ENCODE results near the gene LYZL1.
"Not testable (repeated sequence)": the region's sequence is repeated elsewhere in the genome, so short reads cannot be mapped to it uniquely, and the experiment has no call there.

The LYZL1 gene

DNA sequence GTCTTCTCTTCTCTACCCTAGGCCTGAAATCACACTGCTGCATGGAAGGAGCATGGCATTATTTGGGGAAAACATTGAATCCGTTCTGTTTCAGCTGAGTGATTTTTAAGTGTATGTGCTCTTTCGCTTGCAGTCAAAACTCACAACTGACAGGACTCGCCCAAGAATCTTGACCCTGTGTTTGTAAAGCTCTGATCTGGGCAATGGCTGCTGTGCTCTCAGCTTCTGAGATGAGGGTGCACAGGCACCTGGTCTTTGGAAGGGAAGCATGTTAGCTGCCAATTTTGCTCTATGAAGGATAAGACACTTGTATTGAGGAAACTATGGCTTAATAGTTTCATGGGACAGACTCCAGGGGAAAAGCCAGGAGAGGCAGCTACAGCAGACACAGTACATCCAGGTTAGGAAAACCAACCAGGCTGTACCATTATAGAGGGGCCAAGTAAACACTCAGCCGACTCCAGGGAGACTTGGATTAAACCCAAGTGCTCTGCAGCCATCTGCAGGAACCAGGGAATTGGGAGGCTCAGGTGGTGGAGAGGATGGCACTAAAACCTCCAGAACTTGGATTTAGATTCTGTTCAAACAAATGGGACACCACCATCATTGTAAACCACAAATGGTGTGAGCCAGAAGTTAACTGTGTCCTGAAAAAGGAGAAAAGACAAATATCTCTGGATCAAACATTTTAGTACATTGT lies 43.3 kb downstream of the LYZL1 start:
- no peak for DNase-seq (ENCODE audit: low read depth in 2 of 2)

GRCh38 chr10:29332761-29333148 lies 43.9 kb downstream of the LYZL1 start:
- no peak for DNase-seq (ENCODE audit: low read depth in 2 of 2)

DNA sequence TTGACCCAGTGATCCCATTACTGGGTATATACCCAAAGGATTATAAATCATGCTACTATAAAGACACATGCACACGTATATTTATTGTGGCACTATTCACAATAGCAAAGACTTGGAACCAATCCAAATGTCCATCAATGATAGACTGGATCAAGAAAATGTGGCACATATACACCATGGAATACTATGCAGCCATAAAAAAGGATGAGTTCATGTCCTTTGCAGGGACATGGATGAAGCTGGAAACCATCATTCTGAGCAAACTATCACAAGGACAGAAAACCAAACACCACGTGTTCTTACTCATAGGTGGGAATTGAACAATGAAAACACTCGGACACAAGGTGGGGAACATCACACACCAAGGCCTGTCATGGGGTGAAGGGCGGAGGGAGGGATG lies 48.7 kb downstream of the LYZL1 start:
- DNase-seq (ENCODE audit: low read depth in 2 of 2) = not testable (repeated sequence)

GRCh38 chr10:29343607-29344038 lies 54.8 kb downstream of the LYZL1 start:
- DNase-seq (ENCODE audit: low read depth in 2 of 2) = no peak

DNA sequence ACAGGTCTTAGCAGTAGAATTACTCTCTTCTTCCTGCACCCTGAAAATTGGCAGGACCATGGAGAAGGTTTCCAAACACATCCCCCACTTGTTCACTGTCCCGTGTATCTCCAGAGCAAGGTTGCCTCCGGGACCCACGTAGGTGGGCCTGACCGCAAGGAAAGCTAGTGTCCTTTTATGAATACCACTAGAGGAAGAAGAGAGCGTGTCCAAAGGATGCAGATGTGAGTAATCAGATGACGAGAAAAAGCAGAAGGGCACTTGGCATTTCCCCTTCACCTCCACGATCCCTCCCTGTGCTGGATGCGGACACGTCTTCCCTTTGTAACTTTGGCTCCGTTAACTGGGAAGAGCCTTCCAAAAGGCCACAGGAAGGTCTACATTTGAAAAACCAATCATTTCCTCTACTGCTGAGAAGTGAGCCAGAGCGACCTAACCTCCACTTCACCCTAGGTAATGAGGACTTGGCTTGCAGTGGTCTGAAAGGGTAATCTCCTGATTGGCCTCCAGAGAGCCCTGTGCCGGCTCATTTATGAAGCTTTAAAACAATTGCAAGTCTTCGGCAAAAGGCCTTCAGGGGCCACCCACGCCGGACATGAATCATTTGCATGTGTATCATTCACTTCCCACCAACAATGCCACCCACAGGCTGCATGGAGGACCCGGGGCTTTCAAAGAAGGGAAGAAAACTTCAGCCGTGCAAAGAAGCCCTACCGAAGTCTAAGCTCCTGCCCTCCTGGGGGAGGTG lies 55.4 kb downstream of the LYZL1 start:
- no peak for DNase-seq (ENCODE audit: low read depth in 2 of 2)

- no peak for DNase-seq (ENCODE audit: low read depth in 2 of 2)
These were observed 56.5 kb downstream of the LYZL1 start for GRCh38 chr10:29345144-29345909.

- no peak for DNase-seq (ENCODE audit: low read depth in 2 of 2)
These were observed 57.0 kb downstream of the LYZL1 start for GRCh38 chr10:29345910-29346209.

DNA sequence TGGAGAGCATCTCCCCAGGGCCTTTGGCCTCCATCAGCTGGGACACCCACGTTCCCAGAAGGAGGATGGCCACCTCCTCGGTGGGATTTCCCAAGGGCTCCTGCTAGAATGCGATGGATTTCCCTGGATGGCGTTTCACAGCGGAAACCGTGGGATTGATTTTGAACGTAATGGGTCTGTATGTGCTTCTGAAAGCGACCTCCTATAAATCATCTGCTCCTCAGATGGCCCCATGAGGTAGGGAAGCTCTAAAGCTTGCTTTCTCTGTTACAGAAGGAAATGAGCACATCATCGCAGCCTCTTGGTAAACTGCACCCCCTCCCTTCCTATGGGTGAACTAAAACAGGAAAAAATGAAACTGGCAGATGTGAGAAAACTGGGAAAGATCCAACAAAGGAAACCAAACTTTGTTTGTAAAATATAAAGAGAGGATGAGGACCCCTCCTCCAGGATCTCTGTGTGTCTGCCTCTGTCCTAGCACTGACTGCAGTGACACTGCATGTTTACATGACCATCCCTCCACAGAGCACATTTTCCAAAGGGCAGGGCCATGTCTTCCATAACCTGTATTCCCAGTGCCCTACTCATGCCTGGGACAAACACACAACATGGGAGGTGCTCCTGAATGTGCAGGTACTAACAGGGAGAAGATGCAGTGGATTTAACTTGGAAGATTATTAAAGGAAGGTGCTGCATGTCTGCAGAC lies 57.6 kb downstream of the LYZL1 start:
- no peak for DNase-seq (ENCODE audit: low read depth in 2 of 2)

DNA sequence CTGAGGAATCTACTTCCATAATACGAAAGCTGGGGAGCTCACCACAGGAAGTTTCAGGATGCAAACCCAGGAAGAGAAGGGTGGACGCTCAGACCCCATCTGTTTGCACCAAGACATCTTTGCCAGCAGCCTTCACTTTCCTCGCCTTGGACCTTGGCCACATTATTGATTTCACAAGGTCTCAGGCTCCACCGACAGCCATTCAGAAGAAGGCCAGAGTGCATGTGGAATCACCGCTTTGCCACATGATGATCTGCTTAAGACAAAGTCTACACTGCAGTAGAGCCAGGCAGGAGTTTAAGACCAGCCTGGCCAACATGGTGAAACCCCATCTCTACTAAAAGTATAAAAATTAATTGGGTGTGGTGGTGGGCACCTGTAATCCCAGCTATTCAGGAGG lies 60.0 kb downstream of the LYZL1 start:
- no peak for DNase-seq (ENCODE audit: low read depth in 2 of 2)

- no peak for DNase-seq (ENCODE audit: low read depth in 2 of 2)
These were observed 64.4 kb downstream of the LYZL1 start for GRCh38 chr10:29353305-29353704.

DNA sequence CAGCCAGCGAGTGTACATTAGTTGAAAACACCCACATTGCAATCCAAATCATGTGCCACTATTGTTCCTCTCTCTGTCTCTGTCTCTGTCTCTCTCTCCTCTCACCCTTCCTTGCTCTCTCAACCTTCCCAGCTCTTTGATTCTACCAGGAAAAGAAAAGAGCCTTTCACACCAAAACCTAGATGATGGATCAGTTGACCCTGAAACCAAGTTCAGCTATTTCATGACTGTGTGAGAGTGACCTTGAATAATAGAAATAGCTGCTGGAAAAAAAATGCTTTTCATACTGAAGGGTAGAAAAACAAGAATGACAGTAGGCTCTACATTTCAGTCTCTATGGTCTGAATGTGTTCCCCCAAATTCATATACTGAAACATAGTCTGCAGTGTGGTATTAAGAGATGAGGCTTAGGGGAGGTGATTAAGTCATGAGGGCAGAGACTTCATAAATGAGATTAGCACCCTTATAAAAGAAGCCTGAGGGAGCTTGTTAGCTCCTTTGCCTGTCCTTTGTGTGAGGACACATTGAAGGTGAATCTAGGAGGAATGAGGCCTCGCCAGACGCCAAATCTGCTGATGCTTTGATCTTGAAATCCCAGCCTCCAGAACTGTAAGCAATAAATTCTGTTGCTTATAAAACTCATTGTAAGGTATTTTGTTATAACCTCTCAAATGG lies 65.2 kb downstream of the LYZL1 start:
- DNase-seq (ENCODE audit: low read depth in 2 of 2) = no peak

GRCh38 chr10:29355411-29355991 lies 66.6 kb downstream of the LYZL1 start:
- DNase-seq (ENCODE audit: low read depth in 2 of 2) = no peak

GRCh38 chr10:29356931-29357330 lies 68.1 kb downstream of the LYZL1 start:
- DNase-seq (ENCODE audit: low read depth in 2 of 2) = no peak

DNA sequence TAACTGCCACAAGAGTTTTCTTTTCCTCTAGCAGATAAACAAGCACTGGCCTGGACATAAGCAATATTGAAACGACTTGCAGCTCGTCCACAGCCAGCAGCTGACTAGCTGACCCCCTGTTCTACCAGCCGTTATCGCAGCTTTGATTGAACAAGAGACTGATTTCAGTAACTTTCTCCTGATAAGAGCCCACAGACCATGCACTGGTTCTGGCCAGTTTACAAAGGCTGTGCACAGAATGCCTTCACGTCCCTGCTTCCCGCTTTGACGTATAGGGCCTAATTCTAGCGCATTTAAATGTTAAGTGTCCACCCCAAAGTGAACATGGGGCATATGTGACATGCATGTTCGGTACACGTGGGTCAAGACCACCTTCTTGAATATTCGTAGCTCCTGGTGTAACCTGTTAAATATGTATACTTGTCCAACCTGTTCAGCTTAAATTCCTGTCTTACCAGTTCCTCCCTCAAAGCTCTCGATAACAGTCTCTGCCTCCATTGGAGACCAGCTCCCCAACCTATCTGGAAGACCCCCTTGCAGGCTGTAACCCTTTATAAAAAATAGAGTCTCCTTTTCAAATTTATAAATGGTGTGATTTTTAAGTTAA lies 69.2 kb downstream of the LYZL1 start:
- no peak for DNase-seq (ENCODE audit: low read depth in 2 of 2)

GRCh38 chr10:29360215-29360853 lies 71.5 kb downstream of the LYZL1 start:
- DNase-seq (ENCODE audit: low read depth in 2 of 2) = not testable (repeated sequence)
